RWPE1 (cell line): ENCODE results near the gene PTPN7.
A peak's percentile ranks its signal among the peaks of the same experiment; 100 is the strongest.
"Not testable (repeated sequence)": the region's sequence is repeated elsewhere in the genome, so short reads cannot be mapped to it uniquely, and the experiment has no call there.

Experiments
- CTCF ChIA-PET: fragments of 350-600 bp; sonication (Branson Sonifier 250); formaldehyde crosslinking; extraction: SDS; loops from one replicate; lab custom pipeline; 2021; lab: Yijun Ruan, JAX
- POLR2A ChIA-PET: fragments of 400-600 bp; formaldehyde crosslinking; extraction: SDS; loops from one replicate; lab custom pipeline; 2020; ENCODE audit warnings: antibody characterized with exemption; ENCODE audit not compliant: low non-redundant PET; lab: Yijun Ruan, JAX
- DNase-seq: peaks from one replicate; pipeline ENCODE4 v3.0.0; 2012; ENCODE audit warnings: low spot score
- H3K27ac ChIP-seq: fragments of 450-650 bp; 2 replicates; pipeline ENCODE4 v1.5.1; 2017
- TF ChIP-seq, protein P1 (sequence below): fragments of 450-650 bp; conservative IDR thresholded peaks from 2 replicates; pipeline ENCODE4 v1.5.1; 2017; ENCODE audit warnings: low read depth, mild to moderate bottlenecking

The PTPN7 gene

DNA sequence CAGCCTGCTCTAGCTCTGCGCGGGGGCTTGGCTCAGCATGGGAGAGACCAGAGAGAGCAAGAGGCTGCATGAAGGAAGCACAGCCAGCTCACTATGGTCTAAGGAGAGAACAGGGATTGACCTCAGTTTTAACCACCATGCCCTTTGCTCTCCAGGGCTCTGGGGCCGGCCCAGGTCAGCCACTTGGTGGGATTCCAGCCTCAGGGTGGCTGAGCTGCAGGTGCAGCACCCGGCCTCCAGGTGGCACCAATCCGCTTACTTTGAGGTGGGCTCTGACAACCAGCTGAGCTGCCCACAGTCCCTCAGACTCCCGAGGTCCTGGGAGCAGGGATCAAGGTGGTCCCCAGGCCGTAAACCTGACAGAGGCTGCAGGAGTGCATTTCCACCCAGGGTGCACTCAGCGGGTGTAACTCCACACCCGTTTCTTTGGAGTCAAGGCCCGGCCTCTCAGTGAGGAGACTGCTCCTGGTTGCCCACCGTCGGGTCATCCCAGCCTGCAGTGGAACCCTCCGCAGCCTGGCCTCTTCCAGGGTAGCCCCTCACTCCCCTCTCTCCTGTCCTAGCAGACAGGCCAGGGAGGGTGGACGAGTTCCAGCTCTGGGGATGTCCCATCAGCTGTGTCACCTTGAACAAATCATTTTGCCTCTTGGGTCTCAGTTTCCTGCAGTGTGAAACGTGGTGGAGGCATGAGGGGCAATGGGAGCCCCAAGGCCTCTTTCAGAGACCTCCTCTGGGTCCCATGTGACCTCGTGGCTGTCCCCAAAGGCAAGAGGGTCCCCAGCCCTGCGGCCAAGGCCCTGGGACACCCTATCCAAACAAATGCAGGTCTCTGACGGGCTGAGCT lies 32.6 kb upstream of the PTPN7 start:
- POLR2A ChIA-PET: interaction anchor here (0.5 to 0.6 kb wide), 3 partner anchors 26 to 180 kb away, joined by 3 read pairs; no protein-coding TSS in a partner anchor
- peak; percentile 67 for DNase-seq
- TF ChIP-seq, protein P1, sequence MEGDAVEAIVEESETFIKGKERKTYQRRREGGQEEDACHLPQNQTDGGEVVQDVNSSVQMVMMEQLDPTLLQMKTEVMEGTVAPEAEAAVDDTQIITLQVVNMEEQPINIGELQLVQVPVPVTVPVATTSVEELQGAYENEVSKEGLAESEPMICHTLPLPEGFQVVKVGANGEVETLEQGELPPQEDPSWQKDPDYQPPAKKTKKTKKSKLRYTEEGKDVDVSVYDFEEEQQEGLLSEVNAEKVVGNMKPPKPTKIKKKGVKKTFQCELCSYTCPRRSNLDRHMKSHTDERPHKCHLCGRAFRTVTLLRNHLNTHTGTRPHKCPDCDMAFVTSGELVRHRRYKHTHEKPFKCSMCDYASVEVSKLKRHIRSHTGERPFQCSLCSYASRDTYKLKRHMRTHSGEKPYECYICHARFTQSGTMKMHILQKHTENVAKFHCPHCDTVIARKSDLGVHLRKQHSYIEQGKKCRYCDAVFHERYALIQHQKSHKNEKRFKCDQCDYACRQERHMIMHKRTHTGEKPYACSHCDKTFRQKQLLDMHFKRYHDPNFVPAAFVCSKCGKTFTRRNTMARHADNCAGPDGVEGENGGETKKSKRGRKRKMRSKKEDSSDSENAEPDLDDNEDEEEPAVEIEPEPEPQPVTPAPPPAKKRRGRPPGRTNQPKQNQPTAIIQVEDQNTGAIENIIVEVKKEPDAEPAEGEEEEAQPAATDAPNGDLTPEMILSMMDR: peak; percentile 89
- CTCF ChIA-PET: interaction anchor here (0.5 to 5.4 kb wide), 52 partner anchors 8 to 1047 kb away, joined by 3 to 52 read pairs (median 5); no protein-coding TSS in a partner anchor
- H3K27ac ChIP-seq: peak overlapping the region; percentile 39

DNA sequence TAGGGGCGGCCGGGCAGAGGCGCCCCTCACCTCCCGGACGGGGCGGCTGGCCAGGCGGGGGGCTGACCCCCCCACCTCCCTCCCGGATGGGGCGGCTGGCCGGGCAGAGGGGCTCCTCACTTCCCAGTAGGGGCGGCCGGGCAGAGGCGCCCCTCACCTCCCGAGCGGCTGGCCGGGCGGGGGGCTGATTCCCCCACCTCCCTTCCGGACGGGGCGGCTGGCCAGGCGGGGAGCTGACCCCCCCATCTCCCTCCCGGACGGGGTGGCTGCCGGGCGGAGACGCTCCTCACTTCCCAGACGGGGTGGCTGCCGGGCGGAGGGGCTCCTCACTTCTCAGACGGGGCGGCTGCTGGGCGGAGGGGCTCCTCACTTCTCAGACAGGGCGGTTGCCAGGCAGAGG lies 31.0 kb upstream of the PTPN7 start:
- DNase-seq, POLR2A ChIA-PET, CTCF ChIA-PET, H3K27ac ChIP-seq: not testable (repeated sequence)

DNA sequence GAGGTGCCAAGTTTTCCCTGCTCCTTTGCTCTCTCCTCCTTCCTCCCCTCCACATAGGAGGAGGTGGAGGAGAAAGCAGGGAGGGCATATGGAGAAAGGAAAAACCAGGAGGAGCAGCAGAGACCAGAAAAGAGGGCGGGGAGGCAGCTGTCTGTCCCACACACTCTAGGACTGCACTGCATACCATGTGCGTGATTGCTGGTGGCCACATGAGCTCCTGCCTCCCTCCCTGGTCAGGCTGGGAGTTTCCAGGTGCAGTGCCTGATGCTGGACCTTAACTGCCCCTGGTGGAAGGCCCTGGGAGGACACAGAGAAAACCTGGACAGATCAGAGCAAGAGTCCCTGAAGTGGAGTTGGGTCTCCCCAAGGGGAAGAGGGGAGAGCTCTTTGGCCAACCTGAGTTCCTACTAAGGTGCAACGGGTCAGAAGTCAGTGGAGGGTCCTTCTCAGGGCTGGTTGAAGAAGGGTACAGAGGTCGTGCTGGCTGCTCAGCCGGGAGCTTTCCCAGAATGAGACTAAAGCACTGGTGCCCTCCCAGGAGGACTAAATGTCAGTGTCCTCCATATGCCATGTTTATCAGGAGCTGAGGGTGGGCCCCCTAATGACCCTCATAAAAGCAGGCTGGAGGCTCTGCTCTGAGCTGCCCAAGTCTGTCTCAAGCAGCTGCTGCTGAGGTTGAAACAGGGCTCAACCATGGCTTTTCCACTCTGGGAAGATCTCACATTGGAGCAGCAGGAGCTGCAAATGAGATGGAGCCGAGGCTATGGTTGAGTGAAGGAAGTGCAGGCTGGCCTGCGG lies 29.7 kb upstream of the PTPN7 start:
- ChIA-PET CTCF (interaction anchor here (0.6 to 2.4 kb wide), 37 partner anchors 10 to 556 kb away, joined by 3 to 46 read pairs (median 5); no protein-coding TSS in a partner anchor), POLR2A (interaction anchor here (0.8 kb wide), 1 partner anchor 772 kb away, joined by 3 read pairs; no protein-coding TSS in a partner anchor)
- no peak overlapping the region for H3K27ac ChIP-seq
- TF ChIP-seq, protein P1: no peak
- no peak for DNase-seq

DNA sequence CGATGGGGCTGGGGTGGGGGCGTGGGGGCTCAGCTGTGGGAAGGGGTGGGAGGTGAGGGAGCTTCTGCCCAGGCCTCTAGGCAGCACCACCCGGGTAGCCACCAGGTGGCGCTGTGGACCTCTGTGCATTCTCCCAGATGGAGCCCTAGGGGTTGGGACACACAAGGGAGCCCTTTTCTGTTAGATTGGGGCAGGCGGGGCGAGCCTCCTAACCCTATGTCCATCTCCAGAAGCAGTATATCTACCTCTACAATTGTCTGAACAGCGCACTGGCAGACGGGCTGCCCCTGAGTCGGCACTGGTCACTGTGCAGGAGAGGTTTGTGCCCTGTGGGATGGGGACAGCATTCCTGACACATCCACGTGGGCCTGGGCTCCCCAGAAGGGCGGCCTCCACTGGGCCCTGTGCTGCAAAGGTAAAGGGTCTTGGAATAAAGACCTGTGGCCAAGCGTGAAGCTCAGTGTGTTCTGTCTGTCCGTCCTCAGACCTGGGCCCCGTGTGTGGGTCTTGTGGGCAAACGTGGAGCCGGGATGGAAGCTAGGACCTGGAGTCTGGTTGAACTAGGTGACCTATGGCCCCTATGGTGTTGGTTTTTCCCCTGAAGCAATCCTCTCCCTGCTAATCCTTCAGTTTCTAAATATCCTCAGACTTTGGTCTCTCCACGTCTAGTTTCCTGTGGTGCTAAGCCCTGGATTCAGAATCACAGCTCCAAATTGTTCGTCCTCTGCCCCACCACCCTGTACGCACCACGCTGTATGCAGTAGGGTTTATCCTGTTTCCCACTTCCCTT lies 28.8 kb upstream of the PTPN7 start:
- no peak overlapping the region for H3K27ac ChIP-seq
- ChIA-PET CTCF (interaction anchor here (0.6 to 2.4 kb wide), 43 partner anchors 9 to 1275 kb away, joined by 3 to 46 read pairs (median 4); no protein-coding TSS in a partner anchor), POLR2A (interaction anchor here (0.8 kb wide), 1 partner anchor 771 kb away, joined by 3 read pairs; no protein-coding TSS in a partner anchor)
- TF ChIP-seq, protein P1: peak; percentile 88
- DNase-seq: peak; percentile 66

DNA sequence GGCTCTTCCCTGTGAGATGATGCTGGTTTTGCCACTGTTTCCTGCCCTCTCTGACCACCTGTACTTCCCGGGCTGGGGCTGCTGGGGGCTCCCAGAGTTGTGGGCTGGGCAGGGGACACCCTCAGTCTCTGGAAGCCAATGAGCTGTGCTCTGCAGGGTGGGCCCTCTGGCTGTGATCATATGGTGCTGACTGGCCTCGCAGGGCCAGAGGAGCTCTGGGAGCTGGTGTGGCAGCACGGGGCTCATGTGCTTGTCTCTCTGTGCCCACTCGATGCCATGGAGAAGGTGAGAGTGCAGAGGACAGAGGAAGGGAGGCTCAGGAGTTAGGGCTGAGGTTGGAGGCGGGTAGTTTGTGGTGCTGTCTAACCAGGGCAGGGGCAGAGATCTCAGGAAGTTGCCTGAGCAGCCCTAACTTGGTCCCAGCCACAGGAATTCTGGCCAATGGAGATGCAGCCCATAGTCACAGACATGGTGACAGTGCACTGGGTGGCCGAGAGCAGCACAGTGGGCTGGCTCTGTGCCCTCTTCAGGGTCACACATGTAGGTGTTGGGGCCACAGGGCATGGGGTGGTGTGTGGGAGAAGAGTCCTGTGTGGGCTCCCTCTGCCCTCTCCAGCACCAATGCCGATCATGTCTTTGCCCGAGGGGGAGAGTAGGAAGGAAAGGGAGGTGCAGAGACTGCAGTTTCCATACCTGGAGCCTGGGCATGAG lies 27.4 kb upstream of the PTPN7 start:
- TF ChIP-seq, protein P1: no peak
- POLR2A ChIA-PET: no interaction called here
- no peak overlapping the region for H3K27ac ChIP-seq
- CTCF ChIA-PET: interaction anchor here (1.1 to 3.4 kb wide), 7 partner anchors 12 to 532 kb away, joined by 3 to 22 read pairs (median 9); no protein-coding TSS in a partner anchor
- DNase-seq: no peak
